ENCODE results near the gene AP5S1.

The AP5S1 gene

GRCh38 chr20:3812975-3813847, 7.1 kb upstream of the AP5S1 start:
- TF ChIP-seq CTCF (conservative IDR thresholded peaks at IDR 0.05; ENCODE audit: low read length), result no peak
- no peak overlapping the region for H3K4me3 ChIP-seq (ENCODE audit: low read length)
- no peak for DNase-seq (ENCODE audit: low read depth)

- no peak for DNase-seq (ENCODE audit: low read depth)
- H3K4me3 ChIP-seq (ENCODE audit: low read length), result no peak overlapping the region
- no peak for TF ChIP-seq CTCF (conservative IDR thresholded peaks at IDR 0.05; ENCODE audit: low read length)
These were observed 6.3 kb upstream of the AP5S1 start for GRCh38 chr20:3813848-3814581.

- H3K4me3 ChIP-seq (ENCODE audit: low read length), result no peak overlapping the region
- no peak for TF ChIP-seq CTCF (conservative IDR thresholded peaks at IDR 0.05; ENCODE audit: low read length)
- DNase-seq (ENCODE audit: low read depth), result no peak
These were observed 5.3 kb upstream of the AP5S1 start for GRCh38 chr20:3814928-3815495.

- TF ChIP-seq CTCF (conservative IDR thresholded peaks at IDR 0.05; ENCODE audit: low read length), result no peak
- no peak for DNase-seq (ENCODE audit: low read depth)
- no peak overlapping the region for H3K4me3 ChIP-seq (ENCODE audit: low read length)
These were observed 4.5 kb upstream of the AP5S1 start for GRCh38 chr20:3815703-3816315.

- peak; percentile 83 for TF ChIP-seq CTCF (conservative IDR thresholded peaks at IDR 0.05; ENCODE audit: low read length)
- DNase-seq (ENCODE audit: low read depth), result peak; percentile 80
- no peak overlapping the region for H3K4me3 ChIP-seq (ENCODE audit: low read length)
These were observed 1.9 kb upstream of the AP5S1 start for GRCh38 chr20:3818155-3819151.

- no peak for DNase-seq (ENCODE audit: low read depth)
- H3K4me3 ChIP-seq (ENCODE audit: low read length), result peak overlapping the region; percentile 55
- TF ChIP-seq CTCF (conservative IDR thresholded peaks at IDR 0.05; ENCODE audit: low read length), result no peak
These were observed 818 bp upstream of the AP5S1 start for GRCh38 chr20:3819411-3820047.

Data from AG10803 (cell line).